ENCODE data around the gene MLN.

Gene MLN

DNA sequence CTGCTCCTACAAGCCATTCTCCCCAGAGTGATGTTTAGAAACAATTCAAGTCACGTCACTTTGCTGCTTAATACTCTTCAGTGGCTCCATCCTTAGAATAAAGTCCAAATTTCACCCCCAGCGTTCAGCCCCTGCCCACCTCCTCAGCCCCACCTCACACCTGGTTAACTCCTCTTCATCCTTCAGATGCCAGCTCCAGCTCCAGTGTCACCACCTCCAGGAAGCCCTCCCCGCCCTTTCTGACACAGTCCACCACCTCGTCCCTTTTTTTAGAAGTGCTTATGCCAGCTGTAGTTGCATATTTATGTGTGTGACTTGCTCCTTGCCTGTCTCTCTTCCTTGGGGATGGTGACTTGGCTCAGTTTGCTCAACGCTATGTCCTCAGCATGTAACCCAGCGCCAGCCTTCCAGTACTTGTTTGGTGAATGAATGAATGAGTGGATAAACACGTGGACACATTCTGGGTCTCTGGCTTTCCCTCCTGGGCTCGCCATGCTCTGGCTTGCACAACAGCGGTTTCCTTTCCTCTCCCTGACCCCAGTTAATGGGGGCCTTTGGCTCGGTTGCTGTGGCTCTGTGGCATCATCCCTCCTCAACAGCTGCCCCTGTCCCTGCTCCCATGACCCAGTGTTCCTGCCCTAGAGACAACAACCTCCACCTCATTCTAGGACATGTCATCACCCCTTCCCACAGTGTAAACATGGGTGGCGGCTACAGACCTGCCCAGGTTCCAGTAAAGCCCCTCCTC is 53.4 kb downstream of the MLN start:
- no peak for FAIRE-seq

DNA sequence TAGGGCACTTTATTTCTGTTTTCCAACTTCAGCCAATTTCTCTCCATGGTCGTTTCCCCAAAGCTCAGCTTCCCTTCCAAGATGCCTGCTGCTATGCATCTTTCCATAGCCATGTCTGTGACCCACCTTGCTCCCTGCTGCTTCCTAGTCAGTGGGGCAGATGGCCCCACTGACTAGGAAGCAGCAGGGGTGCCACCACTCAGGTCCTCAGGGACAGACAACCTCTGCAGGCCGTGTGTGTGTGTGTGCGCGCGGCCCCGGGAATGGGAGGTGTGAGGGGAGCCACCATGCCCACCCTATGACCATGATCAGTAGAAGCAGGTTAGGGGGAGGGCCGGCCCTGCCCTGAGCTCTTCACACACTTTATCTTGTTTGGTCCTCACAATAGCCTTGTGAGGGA is 54.4 kb downstream of the MLN start:
- FAIRE-seq: no peak

DNA sequence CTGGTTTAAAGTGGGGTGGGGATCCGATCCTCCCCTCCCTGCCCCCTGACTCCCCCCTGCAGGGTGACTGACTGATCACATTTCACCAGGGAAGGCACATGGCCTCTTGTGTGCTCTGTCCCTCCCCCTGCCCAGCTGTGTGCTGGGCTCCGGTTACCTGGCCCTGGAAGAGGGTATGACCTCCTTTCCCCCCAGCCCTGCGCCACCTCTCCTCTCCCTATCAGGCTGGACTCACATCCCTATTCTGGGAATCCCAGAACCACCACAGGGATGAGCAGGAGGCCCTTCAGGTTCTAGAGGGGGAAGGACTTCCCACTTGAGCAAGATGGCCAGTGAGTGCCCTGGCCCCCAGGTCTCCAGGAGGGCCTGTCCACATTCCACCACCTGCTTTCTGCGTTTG is 55.0 kb downstream of the MLN start:
- no peak for FAIRE-seq

- no peak for FAIRE-seq
Observed at GRCh38 chr6:33747823-33748222, 56.0 kb downstream of the MLN start.

DNA sequence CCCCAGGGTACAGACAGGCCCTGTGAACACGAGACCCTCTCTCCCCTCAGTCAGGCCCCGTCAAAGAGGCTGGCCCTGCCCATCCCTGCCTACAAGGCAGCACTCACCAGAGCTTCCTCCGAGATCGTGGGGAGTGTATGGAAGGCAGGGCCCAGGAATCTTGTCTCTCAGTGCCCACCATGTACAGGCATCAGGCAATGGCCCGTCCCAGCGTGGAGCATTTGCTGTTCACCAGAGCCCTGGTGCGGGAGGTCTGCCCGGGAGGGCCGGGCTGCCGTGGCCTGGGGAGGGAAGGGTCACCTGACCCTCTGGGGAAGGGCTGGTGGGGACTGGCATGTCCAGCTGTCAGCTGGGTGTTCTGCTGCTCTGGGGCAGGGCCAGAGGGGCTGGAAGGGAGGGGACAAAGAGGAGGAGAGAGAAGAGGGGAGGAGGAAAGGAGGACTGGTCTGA is 57.1 kb downstream of the MLN start, which contains the start of gene IP6K3:
TSS of gene IP6K3 (minus strand) at position 255 of the 450 bp plus-strand sequence. CDS start 11,429 bp downstream, outside the sequence.
- FAIRE-seq: no peak

DNA sequence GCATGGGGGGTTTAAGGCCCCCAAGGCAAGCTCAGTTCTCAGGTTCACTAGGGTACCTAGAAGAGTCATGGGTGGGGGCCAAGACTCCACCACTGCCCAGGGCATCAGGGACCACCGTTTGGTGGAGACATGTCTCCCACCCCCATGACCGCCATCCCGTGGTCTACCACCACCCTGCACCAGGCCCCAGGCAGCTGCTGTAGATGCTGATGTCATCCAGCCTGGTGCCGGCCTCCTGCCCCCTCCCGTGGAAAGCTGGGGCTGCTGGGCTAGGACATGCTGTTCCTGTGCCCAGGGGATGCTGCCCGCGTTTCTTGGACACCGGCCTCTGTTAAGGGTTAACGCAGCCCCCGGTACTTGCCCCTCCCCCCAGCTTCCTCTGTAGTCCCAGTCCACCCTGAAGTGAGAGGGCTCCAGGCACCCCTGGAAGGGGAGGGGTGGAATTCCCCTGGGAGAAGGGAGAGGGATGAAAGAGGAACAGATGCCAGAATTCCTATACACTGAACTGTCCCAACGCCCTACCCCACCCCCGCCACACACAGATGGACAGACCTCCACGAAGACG is 57.7 kb downstream of the MLN start:
- no peak for FAIRE-seq

GRCh38 chr6:33745548-33745947 is 58.3 kb downstream of the MLN start:
- FAIRE-seq: no peak

- FAIRE-seq: no peak
Observed at GRCh38 chr6:33744895-33745546, 58.8 kb downstream of the MLN start.

All from TTC549 (cell line).